Memory B cell (primary cell): Measurements from ENCODE around the gene DHRS1.
A peak's percentile ranks its signal among the peaks of the same experiment; 100 is the strongest.

Experiments
- ATAC-seq: fragments of 150-1000 bp; cut with Tn5 transposase; 2 replicates; pipeline ENCODE4 v1.10.0; 2021; ENCODE audit warnings: low read depth, mild to moderate bottlenecking, moderate library complexity
- DNase-seq, 2 donors: peaks; one replicate each; pipeline ENCODE4 v3.0.0; 2022; ENCODE audit warnings: low spot score in 2 of 2
- H3K27ac Mint-ChIP-seq: one replicate; pipeline ENCODE4 v1.8.0; 2022; ENCODE audit warnings: mild to moderate bottlenecking, moderate library complexity, mixed read lengths
- H3K27me3 Mint-ChIP-seq: one replicate; pipeline ENCODE4 v1.8.0; 2022; ENCODE audit warnings: mixed read lengths
- H3K36me3 Mint-ChIP-seq: one replicate; pipeline ENCODE4 v1.8.0; 2022; ENCODE audit warnings: mild to moderate bottlenecking, mixed read lengths
- H3K4me1 Mint-ChIP-seq: one replicate; pipeline ENCODE4 v1.8.0; 2022; ENCODE audit warnings: mixed read lengths
- H3K4me3 Mint-ChIP-seq: one replicate; pipeline ENCODE4 v1.8.0; 2022; ENCODE audit warnings: mild to moderate bottlenecking, moderate library complexity, mixed read lengths
- H3K9me3 Mint-ChIP-seq: one replicate; pipeline ENCODE4 v1.8.0; 2022; ENCODE audit warnings: mixed read lengths

Gene DHRS1

GRCh38 chr14:24299255-24300191, at the start of gene DHRS1, which contains the start of gene NOP9:
TSS of gene DHRS1 (minus strand) at chr14:24299780. CDS start at chr14:24299106, 674 bp downstream.
TSS of gene NOP9 (plus strand) at chr14:24299850. CDS start at chr14:24299955, 105 bp downstream.
- Mint-ChIP-seq H3K27me3 (no peaks in the 10 kb centered on the region), H3K9me3 (no peaks in the 10 kb centered on the region), H3K4me3 (peak within 1 kb of the TSS; percentile 91), H3K4me1 (peaks cover 36% of the 10 kb centered on the region), H3K36me3 (peaks cover 29% of the 10 kb centered on the region), H3K27ac (peak within 1 kb of the TSS; percentile 94)
- ATAC-seq (peak; percentile 84), DNase-seq (peak; percentile 88 to 97)

- no peaks in the 10 kb centered on the region for H3K4me1 Mint-ChIP-seq
- no peak overlapping the region for H3K4me3 Mint-ChIP-seq
- H3K27me3 Mint-ChIP-seq, result peaks cover 27% of the 10 kb centered on the region
- DNase-seq, result no peak
- H3K27ac Mint-ChIP-seq, result no peak overlapping the region
- no peaks in the 10 kb centered on the region for H3K9me3 Mint-ChIP-seq
- no peak for ATAC-seq
- H3K36me3 Mint-ChIP-seq, result peaks cover 2% of the 10 kb centered on the region
Measured at GRCh38 chr14:24348186-24348585, 48.6 kb upstream of the DHRS1 start.

DNA sequence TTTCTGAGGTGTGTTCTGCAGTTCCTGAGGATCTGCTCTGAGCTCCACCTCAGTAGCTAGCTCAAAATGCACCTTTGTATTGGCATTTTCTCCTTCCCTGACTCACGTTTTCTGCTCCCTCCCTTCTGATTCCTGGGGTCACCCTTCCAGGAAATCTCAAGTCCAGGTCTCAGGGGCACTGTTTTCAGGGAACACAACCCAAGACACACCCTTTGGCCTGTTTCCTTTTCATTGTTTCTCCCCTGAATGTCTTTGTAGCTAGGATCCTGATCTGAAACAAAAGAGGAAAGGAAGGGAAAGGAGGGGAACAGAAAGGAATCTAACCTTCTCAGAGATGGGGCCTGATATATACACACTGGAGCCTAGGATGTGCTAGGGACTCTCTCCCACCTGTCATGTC, 47.6 kb upstream of the DHRS1 start:
- Mint-ChIP-seq H3K27ac (no peak overlapping the region), H3K36me3 (peaks cover 2% of the 10 kb centered on the region), H3K27me3 (peaks cover 25% of the 10 kb centered on the region), H3K4me1 (no peaks in the 10 kb centered on the region), H3K9me3 (no peaks in the 10 kb centered on the region), H3K4me3 (no peak overlapping the region)
- ATAC-seq (no peak), DNase-seq (no peak)

- Mint-ChIP-seq H3K27ac (no peak overlapping the region), H3K4me3 (no peak overlapping the region), H3K4me1 (peaks cover 5% of the 10 kb centered on the region), H3K9me3 (no peaks in the 10 kb centered on the region), H3K36me3 (no peaks in the 10 kb centered on the region), H3K27me3 (peaks cover 12% of the 10 kb centered on the region)
- ATAC-seq (no peak), DNase-seq (no peak)
Measured at GRCh38 chr14:24343795-24344660, 44.4 kb upstream of the DHRS1 start.

DNA sequence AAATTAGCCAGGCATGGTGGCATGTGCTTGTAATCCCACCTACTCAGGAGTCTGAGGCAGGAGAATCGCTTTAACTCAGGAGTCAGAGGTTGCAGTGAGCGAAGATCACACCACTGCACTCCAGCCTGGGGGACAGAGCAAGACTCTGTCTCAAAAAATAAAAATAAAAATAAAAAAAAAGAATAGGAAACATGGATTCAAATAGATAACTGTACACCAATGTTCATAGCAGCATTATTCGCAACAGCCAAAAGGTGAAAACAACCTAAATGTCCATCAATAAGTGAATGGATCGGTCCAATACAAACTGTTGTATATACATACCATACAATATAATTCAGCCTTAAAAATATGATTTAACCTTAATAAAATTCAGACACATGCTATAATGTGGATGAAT, 43.3 kb upstream of the DHRS1 start:
- Mint-ChIP-seq H3K9me3 (no peaks in the 10 kb centered on the region), H3K36me3 (peaks cover 5% of the 10 kb centered on the region), H3K27me3 (peaks cover 12% of the 10 kb centered on the region), H3K4me1 (peaks cover 11% of the 10 kb centered on the region), H3K27ac (no peak overlapping the region), H3K4me3 (no peak overlapping the region)
- ATAC-seq, result no peak
- DNase-seq, result no peak

GRCh38 chr14:24340606-24341005, 41.0 kb upstream of the DHRS1 start:
- Mint-ChIP-seq H3K4me1 (peaks cover 13% of the 10 kb centered on the region), H3K9me3 (no peaks in the 10 kb centered on the region), H3K36me3 (peaks cover 20% of the 10 kb centered on the region), H3K27ac (no peak overlapping the region), H3K27me3 (peaks cover 8% of the 10 kb centered on the region), H3K4me3 (no peak overlapping the region)
- no peak for ATAC-seq
- no peak for DNase-seq

GRCh38 chr14:24339284-24340151, 39.9 kb upstream of the DHRS1 start, which contains the start of gene RIPK3:
TSS of gene RIPK3 (minus strand) at chr14:24339991. CDS start at chr14:24339826, 165 bp downstream.
- ATAC-seq (peak; percentile 96), DNase-seq (peak; percentile 58 to 61)
- peak within 1 kb of the TSS; percentile 91 for H3K4me3 Mint-ChIP-seq
- peaks cover 25% of the 10 kb centered on the region for H3K36me3 Mint-ChIP-seq
- no peaks in the 10 kb centered on the region for H3K9me3 Mint-ChIP-seq
- peaks cover 9% of the 10 kb centered on the region for H3K27me3 Mint-ChIP-seq
- H3K4me1 Mint-ChIP-seq, result peaks cover 20% of the 10 kb centered on the region
- peak within 1 kb of the TSS; percentile 78 for H3K27ac Mint-ChIP-seq

DNA sequence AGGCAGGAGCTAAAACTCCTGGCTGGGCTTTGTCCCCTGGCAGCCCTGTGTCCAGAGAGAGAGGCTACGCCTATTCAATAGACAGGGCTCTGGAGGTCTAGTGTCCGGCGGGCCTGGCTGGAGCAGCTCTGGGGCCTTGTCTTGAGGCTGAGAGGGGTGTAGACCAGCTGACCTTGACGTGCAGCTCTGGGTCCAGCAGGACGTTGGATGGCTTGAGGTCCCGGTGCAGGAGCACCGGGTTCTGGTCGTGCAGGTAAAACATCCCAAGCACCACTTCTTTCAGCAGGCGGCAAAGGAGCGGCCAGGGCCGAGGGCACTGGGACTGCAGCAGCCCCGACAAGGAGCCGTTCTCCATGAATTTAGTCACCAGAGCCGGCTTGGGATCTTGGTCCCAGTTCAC, 39.3 kb upstream of the DHRS1 start:
- Mint-ChIP-seq H3K27me3 (peaks cover 9% of the 10 kb centered on the region), H3K27ac (no peak overlapping the region), H3K9me3 (no peaks in the 10 kb centered on the region), H3K4me3 (peak overlapping the region; percentile 91), H3K4me1 (peaks cover 20% of the 10 kb centered on the region), H3K36me3 (peaks cover 25% of the 10 kb centered on the region)
- DNase-seq (no peak), ATAC-seq (no peak)

DNA sequence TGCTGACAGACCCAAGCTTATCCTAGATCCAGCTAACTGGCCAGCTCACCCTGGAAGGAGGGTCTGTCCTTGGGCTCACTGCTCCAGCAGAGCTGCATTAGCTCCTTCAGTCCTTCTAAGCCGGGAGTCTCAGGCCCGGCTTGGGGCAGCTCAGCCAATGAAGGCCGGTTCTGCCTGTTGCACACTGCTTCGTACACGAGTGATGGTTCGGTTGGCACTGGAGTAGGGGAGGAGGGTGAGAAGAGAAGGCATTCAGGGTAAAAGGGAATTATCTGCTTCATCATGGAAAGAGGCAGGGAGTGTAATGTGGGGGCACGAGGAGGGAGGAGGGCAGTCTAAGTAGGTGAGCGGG, 38.2 kb upstream of the DHRS1 start:
- H3K27me3 Mint-ChIP-seq, result peaks cover 7% of the 10 kb centered on the region
- peaks cover 20% of the 10 kb centered on the region for H3K4me1 Mint-ChIP-seq
- H3K27ac Mint-ChIP-seq, result no peak overlapping the region
- DNase-seq (no peak), ATAC-seq (no peak)
- no peaks in the 10 kb centered on the region for H3K9me3 Mint-ChIP-seq
- H3K36me3 Mint-ChIP-seq, result peaks cover 25% of the 10 kb centered on the region
- H3K4me3 Mint-ChIP-seq, result peak overlapping the region; percentile 91

DNA sequence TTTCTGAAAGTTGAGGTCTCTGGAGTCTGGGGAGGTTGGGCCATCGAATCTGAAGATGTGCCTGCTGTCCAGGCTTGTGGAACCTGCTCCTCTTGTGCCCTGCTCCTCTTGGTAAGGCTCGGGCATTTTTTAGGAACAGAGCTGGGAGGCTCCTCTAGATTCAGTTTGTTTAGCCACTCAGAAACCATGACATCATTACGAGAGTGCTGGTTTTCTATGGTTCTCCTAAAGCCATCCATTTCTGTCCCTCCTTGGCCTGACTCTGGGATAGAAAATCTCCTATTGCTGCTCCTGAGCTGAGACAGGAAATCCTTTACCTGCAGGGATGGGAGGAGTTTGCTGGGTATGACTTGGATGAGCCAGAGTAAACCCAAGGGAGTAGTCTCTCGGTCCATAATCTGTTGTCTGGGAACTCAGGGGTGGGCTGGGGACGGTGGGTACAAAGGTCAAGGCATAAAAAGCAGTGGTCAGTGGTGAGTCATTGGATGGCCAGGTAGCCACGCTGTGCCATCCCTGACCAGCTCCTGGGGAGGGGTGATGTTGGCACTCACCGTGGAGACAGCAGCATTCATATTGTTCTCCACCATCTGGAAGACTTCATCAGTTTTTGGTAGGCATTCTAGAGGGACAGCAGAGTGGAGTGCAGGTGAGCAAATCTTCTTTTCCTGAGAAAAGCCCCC, 37.7 kb upstream of the DHRS1 start:
- H3K27ac Mint-ChIP-seq, result no peak overlapping the region
- H3K4me1 Mint-ChIP-seq, result peaks cover 23% of the 10 kb centered on the region
- H3K9me3 Mint-ChIP-seq, result no peaks in the 10 kb centered on the region
- ATAC-seq (no peak), DNase-seq (no peak)
- H3K36me3 Mint-ChIP-seq, result peaks cover 25% of the 10 kb centered on the region
- peaks cover 8% of the 10 kb centered on the region for H3K27me3 Mint-ChIP-seq
- H3K4me3 Mint-ChIP-seq, result no peak overlapping the region

- Mint-ChIP-seq H3K4me1 (peaks cover 27% of the 10 kb centered on the region), H3K9me3 (no peaks in the 10 kb centered on the region), H3K36me3 (peaks cover 25% of the 10 kb centered on the region), H3K27me3 (peaks cover 10% of the 10 kb centered on the region), H3K27ac (no peak overlapping the region), H3K4me3 (peak overlapping the region; percentile 8)
- DNase-seq (no peak), ATAC-seq (no peak)
Measured at GRCh38 chr14:24335461-24336171, 36.0 kb upstream of the DHRS1 start.

- ATAC-seq (peak; percentile 10), DNase-seq (peak in 1 of 2 donors; percentile 57)
- Mint-ChIP-seq H3K36me3 (peaks cover 25% of the 10 kb centered on the region), H3K27ac (no peak within 1 kb of the TSS), H3K9me3 (no peaks in the 10 kb centered on the region), H3K4me3 (peak within 1 kb of the TSS; percentile 27), H3K27me3 (peaks cover 10% of the 10 kb centered on the region), H3K4me1 (peaks cover 22% of the 10 kb centered on the region)
Measured at GRCh38 chr14:24334431-24335291, 35.1 kb upstream of the DHRS1 start, which contains the start of gene ADCY4. TSS of gene ADCY4 (minus strand) at chr14:24335071. CDS start at chr14:24334652, 419 bp downstream.
